Suppressor macrophage treated with lipopolysaccharide for 4 hours (primary cell): ENCODE results near the gene STAB1.
A peak's percentile ranks its signal among the peaks of the same experiment; 100 is the strongest.

ENCODE experiments used
- DNase-seq: peaks from one replicate; pipeline ENCODE4 v3.0.0-alpha.2; 2020

The STAB1 gene

DNA sequence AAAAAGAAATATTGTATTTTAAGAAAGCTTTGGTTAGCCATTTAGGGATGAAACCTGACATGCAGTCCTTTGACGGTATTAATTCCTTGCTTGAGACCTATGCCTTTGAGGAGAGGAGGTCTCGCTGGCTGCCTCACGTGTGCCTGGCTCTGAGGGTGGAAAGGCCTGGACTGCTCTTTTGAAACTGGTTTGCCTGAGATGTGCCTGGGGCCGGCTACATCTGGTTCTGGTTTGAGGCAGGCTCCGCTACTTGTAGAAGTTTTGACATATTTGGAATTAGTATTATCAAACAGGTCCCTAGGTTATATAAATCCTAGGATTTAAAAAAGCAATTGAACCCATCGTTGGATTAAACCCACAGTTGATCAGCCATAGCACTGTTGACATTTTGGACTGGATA is 33.3 kb upstream of the STAB1 start:
- no peak for DNase-seq

DNA sequence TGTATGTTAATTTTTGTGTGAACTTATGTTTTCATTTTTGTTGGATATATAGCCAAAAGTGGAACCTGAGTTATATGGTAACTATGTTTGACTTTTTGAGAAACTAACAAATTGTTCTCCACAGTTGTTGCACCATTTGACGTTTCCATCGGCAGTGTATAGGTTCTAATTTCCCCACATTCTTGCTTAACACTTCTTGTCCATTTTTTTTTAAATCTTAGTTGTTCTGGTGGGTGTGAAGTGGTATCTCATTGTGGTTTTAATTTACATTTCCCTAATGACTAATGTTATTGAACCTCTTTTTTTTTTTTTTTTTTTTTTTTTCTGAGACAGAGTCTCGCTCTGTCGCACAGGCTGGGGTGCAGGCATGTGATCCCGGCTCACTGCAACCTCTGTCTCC is 31.7 kb upstream of the STAB1 start:
- DNase-seq: peak; percentile 46

DNA sequence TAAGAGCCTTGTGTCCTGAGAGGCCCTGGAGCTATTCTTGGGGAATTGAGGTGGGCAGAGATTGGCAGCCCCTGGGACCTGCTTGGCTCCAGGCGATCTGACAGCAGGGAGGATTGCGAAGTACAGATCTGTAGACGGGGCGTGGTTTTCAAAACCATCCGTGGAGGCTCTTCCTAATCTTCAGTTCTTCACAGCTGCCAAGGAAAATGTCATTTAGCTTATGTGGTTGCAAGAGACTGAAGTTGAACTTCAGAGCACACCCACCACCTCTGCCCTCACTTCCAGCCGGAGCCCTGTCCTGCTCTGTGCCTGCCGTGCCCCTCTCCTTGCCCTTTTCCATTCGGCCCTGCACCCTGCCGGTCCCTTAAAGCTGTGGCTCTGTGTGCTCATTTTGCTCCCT is 26.8 kb upstream of the STAB1 start:
- no peak for DNase-seq

DNA sequence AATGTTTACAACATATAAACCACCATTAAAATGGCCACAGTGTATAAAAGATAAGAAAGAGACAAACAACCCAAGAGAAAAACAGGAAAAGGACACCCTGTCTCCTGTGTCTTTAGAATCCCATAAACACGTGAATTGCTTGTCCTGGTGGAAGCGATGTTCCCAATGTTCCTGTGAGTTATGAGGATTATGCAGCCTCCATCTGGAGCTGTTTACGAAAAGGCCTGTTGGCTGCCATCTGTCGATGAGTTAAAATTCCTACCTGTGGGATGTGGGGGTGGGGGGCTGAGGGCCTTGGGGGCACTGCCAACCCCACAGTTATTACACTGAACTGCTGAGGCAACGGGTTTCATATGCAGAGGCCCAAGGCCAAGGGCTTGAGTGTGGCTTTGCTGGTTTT is 26.1 kb upstream of the STAB1 start:
- no peak for DNase-seq

DNA sequence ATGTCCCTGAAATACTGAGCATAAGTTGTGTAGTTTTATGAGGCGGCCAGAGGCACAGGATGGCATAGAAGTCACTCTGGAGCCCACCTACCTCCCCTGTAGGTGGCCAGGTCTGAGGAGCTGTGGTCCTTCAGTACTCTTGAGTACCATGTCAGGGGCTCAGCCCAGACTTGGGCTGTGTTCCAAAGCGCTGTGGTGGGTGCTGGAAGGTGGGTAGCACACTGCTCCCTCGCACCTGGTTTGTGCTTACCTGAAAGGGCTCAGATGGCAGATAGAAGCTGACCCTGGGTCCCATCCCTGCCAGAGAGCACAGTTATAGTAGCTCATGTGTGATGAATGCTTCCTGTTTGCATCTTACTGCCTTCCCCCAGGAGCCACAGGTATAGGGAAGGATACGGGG is 24.2 kb upstream of the STAB1 start:
- no peak for DNase-seq

DNA sequence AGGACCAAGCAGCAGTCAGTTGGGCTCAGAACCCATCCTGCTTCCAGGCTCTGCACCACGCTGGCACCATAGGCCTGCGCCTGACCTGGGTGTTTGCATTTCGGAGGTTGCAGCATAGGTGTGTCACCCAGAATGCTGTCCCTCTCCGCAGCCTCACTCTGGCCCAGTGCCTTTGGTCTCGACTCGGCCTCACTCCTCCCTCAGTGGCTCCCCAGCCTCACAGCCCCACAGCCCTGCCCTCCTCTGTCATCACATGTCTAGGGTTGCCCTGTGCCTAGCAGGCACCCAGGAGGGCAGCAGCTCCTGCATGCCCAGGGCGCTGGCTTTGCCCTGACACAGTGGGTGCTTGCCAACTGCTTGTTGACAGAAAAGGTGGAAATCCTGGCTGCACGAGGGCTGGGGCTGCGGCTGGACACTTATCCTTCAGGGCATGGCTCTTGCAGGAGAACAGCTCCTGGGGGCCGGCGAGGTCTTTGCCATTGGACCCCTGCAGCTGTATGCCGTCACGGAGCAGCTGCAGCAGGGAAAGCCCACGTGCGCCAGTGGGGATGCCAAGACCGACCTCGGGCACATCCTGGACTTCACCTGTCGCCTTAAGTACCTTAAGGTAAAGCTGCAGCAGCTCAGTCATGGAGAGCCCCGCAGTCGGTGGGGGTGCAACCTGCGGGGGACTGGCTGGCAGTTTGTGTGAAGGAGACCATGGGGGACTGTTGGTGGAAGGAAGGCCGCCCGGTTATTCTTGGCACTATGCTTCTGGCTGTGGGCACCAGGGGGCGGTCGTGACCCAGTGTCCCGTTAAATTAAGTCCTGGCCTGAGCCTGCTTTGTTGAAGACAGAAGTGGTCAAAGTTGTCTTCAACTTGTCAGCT is 23.5 kb upstream of the STAB1 start:
- DNase-seq: peak; percentile 84

DNA sequence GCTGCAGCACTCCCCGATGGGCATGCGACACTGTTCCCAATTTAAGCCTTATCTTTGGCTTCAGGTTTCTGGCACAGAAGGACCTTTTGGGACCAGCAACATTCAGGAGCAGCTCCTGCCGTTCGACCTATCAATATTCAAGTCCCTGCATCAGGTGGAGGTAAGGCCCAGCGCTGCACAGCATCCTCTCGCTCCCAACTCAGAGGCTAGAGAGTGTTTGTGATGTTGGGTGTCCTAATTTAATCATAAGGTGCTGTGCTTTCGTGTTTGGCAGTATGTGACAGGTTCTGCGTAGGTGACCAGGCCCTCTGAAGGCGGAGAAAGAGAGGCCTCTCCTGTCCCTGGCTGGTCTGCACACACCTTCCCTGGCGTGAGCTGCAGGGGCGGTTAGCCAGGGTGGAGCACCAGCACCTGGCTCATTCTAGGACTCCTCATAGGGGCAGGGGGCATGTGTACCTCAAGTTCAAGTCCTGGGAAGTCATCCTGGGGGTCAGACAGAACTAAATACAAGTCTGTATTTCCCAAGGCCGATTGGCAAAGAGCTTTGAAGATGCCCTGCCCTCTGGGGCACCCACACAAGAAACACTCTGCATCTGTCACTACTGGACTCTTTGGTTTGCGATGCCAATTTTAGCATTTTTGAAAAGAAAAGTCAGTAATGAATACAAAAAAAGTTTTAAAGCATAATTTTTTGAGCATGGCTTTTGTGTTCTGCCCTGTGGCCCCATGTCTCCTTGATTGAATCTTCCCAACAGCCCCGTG is 22.7 kb upstream of the STAB1 start:
- no peak for DNase-seq

DNA sequence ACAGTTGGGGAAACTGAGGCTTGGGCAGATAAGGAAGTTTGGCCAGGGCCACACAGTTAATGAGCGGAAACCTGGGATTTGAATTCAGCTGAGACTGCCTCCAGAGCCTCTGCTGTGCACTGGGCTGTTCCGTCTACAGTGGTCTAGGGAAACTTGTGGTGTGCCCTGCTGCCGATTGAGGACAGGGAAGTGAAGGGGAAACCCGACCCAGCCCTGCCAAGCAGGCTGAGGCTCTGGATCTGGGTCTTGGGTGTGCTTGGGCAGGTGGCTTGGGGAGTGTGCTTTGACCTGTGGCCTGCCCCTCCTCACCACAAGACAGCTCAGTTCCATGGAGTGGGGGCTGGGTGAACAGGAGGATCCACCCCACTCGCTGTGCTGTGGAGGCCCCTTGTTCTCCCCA is 22.1 kb upstream of the STAB1 start:
- DNase-seq: peak; percentile 35

DNA sequence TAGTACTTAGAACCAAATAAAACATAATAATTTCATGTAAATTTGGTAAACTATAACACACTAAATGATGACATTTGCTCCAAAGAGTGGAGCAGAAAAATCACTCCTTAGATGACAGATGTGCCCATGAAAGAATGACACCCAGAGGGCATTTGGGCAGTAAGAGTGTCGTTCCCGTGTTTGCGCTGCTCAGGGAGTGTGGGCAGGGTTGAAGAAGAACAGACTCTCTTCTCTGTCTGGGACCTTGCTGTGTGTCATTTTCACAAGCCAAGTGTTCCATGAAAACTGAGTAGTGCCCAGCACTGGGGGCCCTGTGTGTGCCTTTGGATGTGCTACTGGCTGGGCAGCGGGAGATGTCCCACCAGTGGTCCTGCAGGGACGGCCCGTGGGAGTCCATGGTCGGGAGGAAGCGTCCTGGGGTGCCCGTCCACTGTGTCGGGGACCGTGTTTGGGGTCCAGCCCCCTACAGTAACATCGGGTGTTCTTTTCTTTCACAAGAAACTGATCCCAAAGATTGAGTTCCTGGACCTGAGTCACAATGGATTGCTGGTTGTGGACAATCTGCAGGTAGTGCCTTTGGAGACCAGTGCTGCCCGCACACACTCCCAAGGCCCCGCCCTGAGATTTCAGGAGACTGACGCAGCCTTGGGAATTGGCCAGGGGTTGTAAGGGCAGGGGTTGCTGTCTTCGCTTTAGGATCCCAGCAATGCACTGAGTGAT is 17.9 kb upstream of the STAB1 start:
- no peak for DNase-seq

DNA sequence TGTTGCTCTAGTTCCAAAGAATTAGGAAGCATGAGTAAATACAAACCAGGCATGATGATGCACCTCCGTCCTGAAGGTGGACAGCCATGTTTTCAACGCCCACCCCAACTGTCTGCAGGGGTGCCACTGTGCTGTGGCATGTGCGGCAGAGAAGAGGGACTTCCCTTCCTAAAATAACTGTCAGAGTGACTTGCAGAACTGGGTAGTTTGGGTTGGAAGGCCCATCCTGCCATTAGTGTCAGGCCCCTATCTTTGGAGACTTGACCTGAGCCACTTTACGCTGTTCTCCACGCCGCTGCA is 17.4 kb upstream of the STAB1 start:
- DNase-seq: no peak

DNA sequence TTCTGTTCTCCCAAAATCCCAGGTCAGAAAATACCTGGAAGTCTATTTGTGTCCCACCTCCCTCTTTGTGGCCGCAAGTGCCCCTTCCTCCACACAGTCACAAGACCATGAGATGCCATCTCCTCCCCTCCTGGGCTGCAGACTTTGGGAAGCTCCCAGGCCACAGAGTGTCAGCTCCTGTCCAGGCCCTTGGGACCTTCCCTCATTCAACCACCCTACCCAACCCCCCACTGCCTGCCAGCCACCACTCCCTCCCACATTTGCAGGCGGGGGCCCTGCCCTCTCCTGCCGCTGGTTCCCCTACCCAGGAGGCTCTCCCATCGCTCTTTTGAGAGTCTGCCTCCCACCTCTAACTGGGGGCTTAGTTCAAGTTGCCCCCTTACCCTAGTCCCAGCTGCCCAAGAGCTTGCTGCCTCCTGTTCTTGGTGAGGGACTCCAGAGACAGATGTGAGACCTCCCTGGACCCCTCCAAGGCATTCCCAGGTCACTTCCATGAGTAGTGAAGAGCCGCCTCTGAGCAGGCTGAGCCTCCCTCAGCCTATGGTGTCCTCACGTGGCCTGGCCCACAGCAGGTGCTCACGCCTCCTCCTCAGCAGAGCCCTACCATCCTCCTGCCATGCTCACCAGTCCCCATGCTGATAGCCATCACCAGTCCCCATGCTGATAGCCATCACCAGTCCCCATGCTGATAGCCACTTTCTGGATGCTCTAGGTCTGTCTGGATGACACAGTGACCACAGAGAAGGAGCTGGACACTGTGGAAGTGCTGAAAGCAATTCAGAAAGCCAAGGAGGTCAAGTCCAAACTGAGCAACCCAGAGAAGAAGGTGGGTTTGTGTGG is 15.9 kb upstream of the STAB1 start:
- DNase-seq: no peak

DNA sequence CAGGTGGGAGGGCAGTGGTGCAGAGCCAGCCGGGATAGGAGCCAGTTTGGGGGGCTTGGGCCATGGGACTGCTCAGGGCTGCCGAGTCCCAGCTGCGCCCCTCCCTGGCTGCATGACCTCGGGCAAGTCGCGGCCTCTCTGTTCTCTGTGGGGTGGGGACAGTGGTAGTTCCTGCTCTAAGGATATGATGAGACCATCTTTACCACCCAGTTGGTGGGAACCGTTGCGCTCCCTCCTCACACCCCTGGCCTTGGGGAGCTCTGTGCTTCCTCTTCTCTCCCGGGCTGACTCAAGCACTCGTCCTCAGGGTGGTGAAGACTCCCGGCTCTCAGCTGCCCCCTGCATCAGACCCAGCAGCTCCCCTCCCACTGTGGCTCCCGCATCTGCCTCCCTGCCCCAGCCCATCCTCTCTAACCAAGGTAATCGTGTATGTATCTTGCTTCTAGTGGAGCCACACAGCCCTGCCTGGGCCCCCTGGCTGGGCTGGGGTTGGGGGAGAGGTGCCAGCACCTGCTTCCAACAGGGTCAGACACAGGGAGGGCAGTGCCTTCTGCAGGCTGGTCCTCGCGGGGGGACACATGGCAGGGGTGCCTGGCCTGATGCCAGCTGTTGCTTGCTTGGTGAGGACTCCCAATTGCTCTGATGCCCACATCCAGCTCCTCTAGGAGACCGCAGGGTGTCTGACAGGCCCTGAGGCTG is 15.1 kb upstream of the STAB1 start:
- no peak for DNase-seq

DNA sequence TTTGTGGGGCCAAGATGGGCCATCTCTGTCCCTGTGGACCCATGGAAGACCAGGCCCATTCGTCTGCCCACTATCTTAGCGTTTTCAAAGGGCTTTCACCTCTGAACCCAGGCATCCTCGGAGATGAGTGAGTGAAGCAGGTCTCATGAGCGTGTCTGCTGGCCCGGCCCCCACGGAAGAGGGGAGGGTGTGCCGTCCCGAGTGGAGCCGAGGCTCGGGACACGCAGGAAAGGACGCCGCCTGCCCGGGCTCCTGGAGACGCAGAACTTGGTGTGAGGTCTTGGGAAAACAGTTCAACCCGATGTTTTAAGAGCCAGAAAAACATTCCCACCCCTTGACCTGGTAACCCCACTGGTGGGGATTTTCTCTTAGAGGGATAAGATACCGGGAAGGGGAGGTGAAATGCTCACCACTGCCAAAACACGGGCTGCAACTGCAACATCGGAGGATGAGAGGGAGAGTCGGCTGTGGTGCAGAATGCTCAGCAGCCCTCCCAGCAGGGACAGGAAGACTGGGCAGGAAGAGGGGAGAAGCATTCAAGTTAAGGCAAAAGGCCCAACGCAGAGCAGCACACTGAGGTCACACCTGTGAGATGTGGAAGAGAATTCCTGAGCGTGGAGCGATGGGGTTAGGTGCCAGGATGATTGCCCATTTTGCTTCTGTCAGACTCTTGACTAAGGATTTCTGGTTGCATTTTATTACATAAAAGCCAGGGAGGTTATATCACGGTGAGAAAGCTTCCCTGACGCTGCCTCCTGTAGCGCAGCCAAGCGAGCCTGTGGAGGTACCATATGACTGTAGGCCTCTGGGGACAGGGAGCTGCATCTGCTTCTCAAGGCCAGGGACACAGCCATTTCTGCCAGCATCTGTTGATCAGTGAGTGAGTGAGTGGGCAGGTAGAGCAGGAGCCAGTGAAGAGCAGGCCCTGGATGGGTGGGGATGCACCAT is 14.1 kb upstream of the STAB1 start:
- no peak for DNase-seq

DNA sequence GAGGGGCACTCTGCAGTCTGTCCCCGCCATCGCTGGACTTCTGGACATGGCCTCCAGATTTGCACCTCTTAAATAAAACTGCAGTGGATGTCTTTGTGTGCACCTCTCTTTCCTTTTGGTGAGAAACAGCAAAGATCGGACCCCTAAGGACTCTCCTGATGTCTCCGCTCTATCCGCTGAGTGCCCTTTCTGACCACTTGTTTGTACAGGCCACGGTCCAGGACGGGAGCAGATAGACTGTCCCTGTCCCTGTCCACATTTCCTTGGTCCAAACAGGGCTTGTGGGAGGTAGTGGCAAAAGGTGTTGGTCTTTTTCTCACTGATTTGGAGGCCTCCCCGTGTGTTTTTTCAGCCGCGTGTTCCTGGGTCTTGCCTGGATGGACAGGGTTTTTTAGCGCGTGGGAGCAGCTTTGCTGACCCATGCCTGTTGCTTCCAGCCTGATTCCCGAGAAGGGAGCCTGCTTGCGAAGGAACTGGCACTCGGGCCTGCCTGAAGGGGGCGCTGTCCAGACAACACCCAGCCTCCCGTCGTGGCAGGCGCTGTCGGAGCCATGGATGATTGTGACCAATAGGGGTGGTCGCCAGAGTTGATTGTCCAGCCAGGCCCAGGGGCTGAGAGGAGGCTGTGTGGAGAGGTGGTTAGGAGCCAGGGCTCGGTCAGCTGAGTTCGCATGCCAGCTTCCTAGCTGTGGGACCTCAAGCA is 13.2 kb upstream of the STAB1 start:
- no peak for DNase-seq

DNA sequence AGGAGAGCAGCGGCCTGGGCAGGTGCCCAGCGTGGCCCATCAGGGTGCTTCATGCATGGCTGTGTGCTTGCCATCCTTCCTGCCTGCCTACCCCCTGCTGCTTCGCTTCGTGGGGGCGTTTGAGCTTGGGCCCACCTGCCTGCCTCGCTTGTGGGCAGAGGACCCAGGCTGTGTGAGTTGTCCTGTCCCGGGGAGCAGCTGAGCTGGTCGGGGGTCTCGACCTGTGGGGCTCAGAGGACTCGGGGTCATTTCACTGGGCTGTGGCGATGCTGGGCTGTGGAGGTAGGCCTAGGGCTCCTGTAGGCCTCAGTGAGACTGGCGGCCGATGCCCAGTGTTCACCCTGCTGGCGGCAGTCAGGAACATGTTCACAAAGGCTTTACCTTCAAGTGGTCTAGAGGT is 12.1 kb upstream of the STAB1 start:
- DNase-seq: no peak

DNA sequence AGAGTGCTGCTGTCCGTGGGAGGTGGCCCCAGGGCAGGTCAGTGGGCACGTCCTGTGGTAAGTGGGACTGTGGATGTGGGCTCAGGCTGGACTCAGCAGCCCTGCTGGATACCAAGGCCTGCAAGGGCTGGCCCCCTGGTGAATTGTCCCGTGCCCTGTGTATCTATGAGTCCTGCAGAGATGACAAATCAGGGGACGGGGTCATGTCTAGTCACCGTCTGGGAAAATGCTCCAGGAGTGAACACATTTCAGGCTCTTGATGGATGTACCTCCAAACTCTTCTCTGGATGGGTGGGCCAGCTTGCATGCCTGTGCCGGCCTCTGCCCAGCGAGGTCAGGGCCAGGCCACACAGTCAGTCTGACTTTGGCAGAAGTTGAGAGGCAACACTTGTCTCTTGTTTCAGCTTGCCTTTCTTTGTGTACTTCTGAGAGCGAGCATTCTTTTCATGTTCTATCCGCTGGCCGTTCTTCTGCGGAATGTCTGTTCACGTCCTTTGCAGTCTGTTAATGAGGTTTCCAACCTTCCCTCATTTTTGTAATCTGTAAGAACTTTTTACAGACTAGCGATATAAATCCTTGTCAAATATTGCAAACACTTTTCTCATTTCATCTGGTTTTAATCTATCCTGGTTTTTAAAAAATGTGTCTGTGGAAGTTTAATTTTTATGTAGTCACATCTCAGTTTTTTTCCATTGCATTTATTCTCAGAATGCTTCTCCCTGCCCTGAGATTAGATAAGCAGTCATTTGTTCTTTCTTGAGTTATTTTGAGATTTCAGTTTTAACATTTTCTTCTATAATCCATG is 11.4 kb upstream of the STAB1 start:
- no peak for DNase-seq

DNA sequence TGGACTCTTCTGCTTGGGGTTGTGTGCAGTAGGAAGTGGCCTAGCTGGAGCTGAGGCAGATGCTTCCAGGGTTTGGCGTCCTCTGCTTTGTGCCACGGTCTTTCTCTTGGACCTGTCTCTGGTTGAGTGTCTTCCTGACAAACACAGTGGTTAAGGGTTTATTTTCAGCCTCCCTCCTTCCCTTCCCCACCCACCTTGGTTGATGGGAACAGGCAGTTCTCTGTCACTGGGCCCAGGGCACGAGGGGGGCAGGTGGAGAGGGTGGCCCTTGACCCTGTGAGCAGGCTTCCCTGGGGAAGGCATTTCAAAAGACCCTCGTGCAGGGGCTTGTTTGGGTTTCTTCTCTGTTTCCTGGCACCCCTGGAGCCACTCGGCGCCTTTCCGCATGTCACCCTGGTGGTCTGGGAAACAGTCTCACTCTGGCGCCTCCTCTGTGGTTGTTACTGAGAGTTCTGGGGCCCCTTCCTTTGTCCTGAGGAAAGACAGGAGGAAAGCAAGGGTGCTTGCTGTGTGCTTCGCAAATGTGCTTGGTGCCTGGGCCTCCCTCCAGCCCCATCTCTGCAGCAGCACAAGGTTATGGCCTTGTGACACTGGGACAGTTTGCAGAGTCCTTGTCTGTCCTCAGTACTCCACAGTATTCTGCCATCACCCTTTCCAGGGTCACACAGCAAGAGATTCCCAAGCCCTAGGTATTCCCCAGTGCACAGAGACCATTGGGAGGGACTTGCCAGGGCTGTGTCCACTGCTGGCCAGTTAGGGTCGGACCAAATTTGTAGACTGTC is 10.3 kb upstream of the STAB1 start:
- no peak for DNase-seq

DNA sequence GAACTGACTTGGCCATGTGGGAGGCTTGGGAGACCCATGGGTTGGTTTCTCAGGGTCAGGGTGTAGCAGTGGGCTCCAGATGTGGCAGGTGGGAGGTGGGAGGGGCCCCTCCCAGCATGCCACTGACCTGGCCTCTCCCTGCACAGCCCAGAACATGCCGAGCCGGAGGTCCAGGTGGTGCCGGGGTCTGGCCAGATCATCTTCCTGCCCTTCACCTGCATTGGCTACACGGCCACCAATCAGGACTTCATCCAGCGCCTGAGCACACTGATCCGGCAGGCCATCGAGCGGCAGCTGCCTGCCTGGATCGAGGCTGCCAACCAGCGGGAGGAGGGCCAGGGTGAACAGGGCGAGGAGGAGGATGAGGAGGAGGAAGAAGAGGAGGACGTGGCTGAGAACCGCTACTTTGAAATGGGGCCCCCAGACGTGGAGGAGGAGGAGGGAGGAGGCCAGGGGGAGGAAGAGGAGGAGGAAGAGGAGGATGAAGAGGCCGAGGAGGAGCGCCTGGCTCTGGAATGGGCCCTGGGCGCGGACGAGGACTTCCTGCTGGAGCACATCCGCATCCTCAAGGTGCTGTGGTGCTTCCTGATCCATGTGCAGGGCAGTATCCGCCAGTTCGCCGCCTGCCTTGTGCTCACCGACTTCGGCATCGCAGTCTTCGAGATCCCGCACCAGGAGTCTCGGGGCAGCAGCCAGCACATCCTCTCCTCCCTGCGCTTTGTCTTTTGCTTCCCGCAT is 7.9 kb upstream of the STAB1 start:
- DNase-seq: no peak
